Effector CD4-positive, alpha-beta T cell (primary cell): ENCODE data around the gene ESAM.

Experiments
- DNase-seq: peaks from one replicate; pipeline ENCODE4 v3.0.0-alpha.2; 2020

Gene ESAM

DNA sequence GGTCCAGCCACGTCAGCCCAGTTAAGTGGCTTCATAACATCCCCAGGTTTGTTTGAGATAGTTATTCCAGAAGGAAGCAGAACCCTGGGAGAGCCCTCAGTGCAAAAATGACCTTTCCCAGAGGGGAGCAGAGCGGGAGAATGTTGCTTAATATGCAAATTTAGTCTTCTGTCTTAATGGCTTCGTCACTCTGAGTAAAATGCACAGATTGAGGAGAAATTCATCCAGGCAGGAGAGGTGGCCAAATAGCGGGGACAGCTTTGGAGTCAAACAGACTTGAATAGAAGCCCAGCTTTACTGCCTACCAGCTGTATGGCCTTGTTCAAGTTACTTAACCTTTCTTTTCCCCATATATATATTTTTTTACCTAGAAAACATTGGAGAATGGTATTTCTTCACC is 34.6 kb downstream of the ESAM start:
- DNase-seq: no peak

DNA sequence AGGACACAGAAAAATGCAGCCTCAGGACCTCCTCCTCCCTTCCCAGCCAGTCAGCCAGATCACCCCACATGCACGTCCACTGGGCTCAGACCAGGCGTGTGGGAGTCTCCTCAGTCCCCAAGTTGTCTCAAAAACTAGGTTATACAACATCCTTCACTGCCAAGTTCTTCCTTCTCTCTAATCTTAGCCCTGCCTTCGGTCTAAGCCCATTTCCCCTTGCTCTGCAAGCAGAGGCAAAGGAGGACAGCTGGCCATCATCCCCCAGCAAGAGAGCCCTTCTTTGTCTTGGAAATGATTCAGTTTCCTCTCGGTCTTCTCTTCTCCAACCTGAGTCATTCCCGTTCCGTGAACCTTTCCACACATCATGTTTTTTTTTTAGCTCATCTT is 36.4 kb downstream of the ESAM start:
- no peak for DNase-seq

DNA sequence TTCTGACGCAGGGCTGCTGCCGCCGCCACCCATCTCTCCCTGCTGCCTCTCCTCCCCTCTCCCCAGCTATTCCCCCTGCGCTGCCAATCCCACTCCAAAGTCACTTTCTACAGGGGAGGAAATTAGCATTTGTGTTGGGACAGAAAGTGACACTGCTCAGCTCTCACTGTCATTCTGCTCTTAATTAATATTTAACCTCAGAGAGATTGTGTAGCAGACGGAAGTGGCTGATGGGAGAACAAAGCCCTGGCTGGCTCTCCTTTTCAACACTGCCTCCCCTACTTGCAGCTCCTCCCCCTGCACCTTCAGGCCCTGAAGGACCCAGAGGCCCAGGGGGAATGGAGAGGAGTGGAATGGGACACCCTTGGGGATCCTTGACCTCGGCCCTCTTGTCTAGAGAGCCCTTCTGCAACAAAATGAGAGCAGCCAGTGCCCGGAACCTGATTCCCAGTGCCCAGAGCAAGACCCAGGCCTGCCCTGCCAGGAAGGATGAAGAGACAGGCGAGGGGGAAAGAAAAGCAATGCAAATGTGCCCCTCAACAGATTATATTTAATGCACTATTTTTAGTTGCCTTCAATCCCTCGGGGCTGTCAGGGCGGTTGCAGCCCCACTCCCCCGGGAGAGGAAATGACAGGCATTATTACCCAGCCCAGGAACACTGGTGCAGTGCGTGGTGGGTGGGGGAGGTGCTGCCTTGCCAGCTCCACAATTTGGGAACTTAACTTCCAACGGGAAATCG is 36.9 kb downstream of the ESAM start:
- no peak for DNase-seq

- no peak for DNase-seq
Observed at GRCh38 chr11:124722176-124722575, 39.9 kb downstream of the ESAM start.

- DNase-seq: no peak
Observed at GRCh38 chr11:124719534-124719933, 42.6 kb downstream of the ESAM start.

- DNase-seq: no peak
Observed at GRCh38 chr11:124718801-124719200, 43.3 kb downstream of the ESAM start.

DNA sequence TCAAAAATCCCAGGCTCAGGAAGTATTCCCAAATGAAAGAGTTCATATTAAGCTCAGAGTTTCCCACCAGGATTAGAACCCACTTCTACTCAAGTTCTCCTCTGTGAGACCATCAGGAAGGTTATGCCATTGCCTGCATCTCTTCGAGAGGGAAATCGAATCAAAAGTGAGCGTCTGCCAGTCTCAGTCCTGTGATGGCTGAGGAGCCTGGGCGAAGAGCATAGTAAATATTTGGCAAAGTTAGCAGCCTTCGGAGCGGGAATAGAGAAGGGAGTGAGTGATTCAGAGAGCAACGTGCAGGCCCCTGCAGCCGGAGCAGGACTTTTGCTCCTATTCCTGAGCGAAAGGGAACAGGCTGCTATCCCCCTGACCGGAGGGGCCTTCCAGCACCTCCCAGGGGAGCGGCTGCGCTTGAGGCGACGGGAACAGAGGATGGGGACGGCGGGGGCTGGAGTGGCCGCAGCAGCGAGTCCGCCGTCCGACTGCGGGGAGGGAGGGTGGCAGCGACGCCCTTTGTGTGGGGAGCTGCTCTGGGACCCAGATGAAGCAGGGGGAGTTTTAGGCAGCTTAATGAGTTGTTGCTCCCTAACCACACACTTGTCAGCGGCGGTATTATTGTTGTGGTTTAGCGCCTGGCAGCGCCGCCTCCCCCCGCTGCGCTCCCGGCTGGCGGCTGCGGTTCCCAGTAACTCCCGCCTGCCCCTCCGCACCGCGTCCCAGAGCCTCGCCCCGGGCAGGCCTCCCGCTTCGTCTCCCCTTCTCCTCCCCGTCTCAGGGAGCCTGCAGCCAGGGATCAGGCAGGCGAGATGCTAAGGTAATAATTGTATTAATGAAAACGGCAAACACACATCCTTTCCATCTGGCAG is 44.1 kb downstream of the ESAM start:
- no peak for DNase-seq

- no peak for DNase-seq
Observed at GRCh38 chr11:124717421-124717785, 44.7 kb downstream of the ESAM start.

DNA sequence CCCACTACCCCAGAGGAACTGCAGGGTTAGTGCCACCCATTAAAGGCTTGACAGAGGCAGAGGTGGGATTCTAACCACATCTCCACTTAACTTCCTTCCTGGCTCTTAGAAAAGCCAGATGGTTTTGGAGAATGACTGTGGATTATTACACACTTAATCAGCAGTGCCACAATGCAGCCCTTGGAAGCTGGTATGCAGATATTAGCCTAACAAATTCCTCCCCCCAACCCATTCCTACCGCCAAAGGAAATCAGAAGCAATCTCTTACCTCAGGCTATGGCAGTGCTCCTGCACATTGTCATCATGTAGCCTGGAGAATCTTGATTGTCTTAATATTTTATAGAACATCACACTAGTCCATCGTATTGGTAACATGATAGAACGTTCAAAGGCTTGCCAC is 45.5 kb downstream of the ESAM start:
- DNase-seq: no peak

DNA sequence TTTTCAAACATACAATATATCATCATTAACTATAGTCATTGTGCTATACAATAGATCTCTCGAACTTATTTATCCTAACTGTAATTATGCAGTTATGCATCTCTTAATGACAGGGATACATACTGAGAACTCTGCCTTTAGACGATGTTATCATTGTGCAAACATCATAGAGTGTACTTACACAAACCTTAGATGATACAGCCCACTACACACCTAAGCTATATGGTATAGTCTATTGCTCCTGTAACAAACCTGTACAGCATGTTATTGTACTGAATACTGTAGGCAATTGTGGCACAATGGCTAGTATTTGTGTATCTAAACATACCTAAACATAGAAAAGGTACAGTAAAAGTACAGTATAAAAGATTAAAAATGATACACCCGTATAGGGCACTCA is 49.7 kb downstream of the ESAM start:
- DNase-seq: no peak

DNA sequence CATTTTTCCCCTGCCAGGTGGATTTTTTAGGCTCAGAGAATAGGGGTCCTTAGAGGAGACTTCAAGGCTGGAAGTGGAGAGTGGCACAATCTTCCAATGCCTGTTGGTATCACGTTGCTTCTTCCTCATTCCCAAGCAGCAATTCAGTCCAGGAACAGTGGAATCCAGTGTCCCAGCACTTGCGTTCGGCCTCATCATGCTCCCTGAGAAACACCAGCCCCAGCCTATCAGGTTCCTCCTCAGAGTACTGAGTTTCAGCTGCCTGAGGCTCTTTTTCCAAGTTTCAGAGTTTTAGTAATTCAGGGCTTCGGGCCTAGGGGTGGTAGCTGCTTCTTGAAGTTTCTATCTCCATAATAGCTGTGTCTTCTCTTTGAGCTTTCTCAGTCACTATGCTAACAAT is 54.3 kb downstream of the ESAM start:
- no peak for DNase-seq
